Neural cell (in vitro differentiated cells): ENCODE measurements around the gene SURF4. TPM values are rescaled to one million over a fixed set of nuclear protein-coding genes. Genes with fewer than 3 reads are reported as not detected.

Experiments
- H2AFZ ChIP-seq: fragments of 200-600, 300-800 bp; sonication (generic), shearing (Covaris generic); 2 replicates; pipeline ENCODE4 v1.6.0; 2014; ENCODE audit warnings: low read depth, mild to moderate bottlenecking, antibody characterized with exemption, low read length, moderate library complexity
- H3F3A ChIP-seq: fragments of 200-600 bp; shearing (Covaris generic); 2 replicates; pipeline ENCODE4 v1.6.1; 2016; ENCODE audit warnings: mild to moderate bottlenecking, moderate library complexity, mixed read lengths, antibody characterized with exemption, low read length; ENCODE audit not compliant: insufficient read depth, poor library complexity, severe bottlenecking
- H3K27ac ChIP-seq: fragments of 200-600, 300-800 bp; sonication (generic), shearing (Covaris generic); 2 replicates; pipeline ENCODE4 v1.5.1; 2014; ENCODE audit warnings: mild to moderate bottlenecking, low read length, moderate library complexity
- H3K27me3 ChIP-seq: fragments of 300-800, 200-600 bp; sonication (generic), shearing (Covaris generic); 2 replicates; pipeline ENCODE4 v1.6.0; 2014; ENCODE audit warnings: mild to moderate bottlenecking, low read depth, low read length, moderate library complexity; ENCODE audit not compliant: insufficient read depth
- H3K36me3 ChIP-seq: fragments of 300-800, 200-600 bp; sonication (generic), shearing (Covaris generic); 2 replicates; pipeline ENCODE4 v1.5.1; 2014; ENCODE audit warnings: mild to moderate bottlenecking, antibody characterized with exemption, low read length, moderate library complexity; ENCODE audit not compliant: insufficient read depth
- H3K4me2 ChIP-seq: fragments of 300-800, 200-600 bp; sonication (generic), shearing (Covaris generic); 2 replicates; pipeline ENCODE4 v1.6.0; 2014; ENCODE audit warnings: mild to moderate bottlenecking, low read length
- H3K4me3 ChIP-seq: fragments of 300-800, 200-600 bp; sonication (generic), shearing (Covaris generic); 2 replicates; pipeline ENCODE4 v1.5.1; 2014; ENCODE audit warnings: mild to moderate bottlenecking, low read length, moderate library complexity
- H3K79me2 ChIP-seq: fragments of 200-600 bp; shearing (Covaris generic); replicated peaks from 2 replicates; pipeline ENCODE4 v1.6.0; 2014; ENCODE audit warnings: mild to moderate bottlenecking, low read length, moderate library complexity; ENCODE audit not compliant: insufficient read depth
- H3K9ac ChIP-seq: fragments of 300-800, 200-600 bp; sonication (generic), shearing (Covaris generic); 2 replicates; pipeline ENCODE4 v1.6.1; 2016; ENCODE audit warnings: mild to moderate bottlenecking, low read length, mixed read lengths
- H3K9me2 ChIP-seq: fragments of 200-600 bp; shearing (Covaris generic); 2 replicates; pipeline ENCODE4 v1.6.1; 2016; ENCODE audit warnings: mild to moderate bottlenecking, low read length, mixed read lengths; ENCODE audit not compliant: insufficient read depth
- H3K9me3 ChIP-seq: fragments of 200-600, 300-800 bp; sonication (generic), shearing (Covaris generic); 2 replicates; pipeline ENCODE4 v1.6.1; 2016; ENCODE audit warnings: mild to moderate bottlenecking, mixed run types, low read length, moderate library complexity, mixed read lengths
- H4K20me1 ChIP-seq: fragments of 200-600 bp; shearing (Covaris generic); 2 replicates; pipeline ENCODE4 v1.6.1; 2016; ENCODE audit warnings: mild to moderate bottlenecking, mixed run types; ENCODE audit not compliant: insufficient read depth
- CTCF ChIP-seq: fragments of 450-650 bp; IDR thresholded peaks from 2 replicates; pipeline ENCODE4 v1.5.1; 2014; ENCODE audit warnings: antibody characterized with exemption, mild to moderate bottlenecking, moderate library complexity; ENCODE audit not compliant: poor library complexity, severe bottlenecking
- EP300 ChIP-seq: fragments of 450-650 bp; conservative IDR thresholded peaks from 2 replicates; pipeline ENCODE4 v1.6.1; 2014; ENCODE audit warnings: antibody characterized with exemption, mild to moderate bottlenecking, moderate library complexity; ENCODE audit not compliant: poor library complexity, severe bottlenecking
- EZH2 ChIP-seq: fragments of 200-600, 300-800 bp; shearing (Covaris generic), sonication (generic); IDR thresholded peaks from 2 replicates; pipeline ENCODE4 v1.6.1; 2014; ENCODE audit warnings: antibody characterized with exemption, low read length, borderline replicate concordance, mild to moderate bottlenecking; ENCODE audit not compliant: insufficient read depth, poor library complexity, severe bottlenecking
- MXI1 ChIP-seq: fragments of 450-650 bp; conservative IDR thresholded peaks from 2 replicates; pipeline ENCODE4 v1.6.1; 2014; ENCODE audit warnings: antibody characterized with exemption, mild to moderate bottlenecking; ENCODE audit not compliant: poor library complexity, severe bottlenecking
- POLR2AphosphoS5 ChIP-seq: IDR thresholded peaks from 2 replicates; pipeline ENCODE4 v1.6.1; 2012
- REST ChIP-seq: IDR thresholded peaks from 2 replicates; pipeline ENCODE4 v1.6.1; 2012; ENCODE audit warnings: borderline replicate concordance
- SMC3 ChIP-seq: fragments of 450-650 bp; conservative IDR thresholded peaks from 2 replicates; pipeline ENCODE4 v1.6.1; 2014; ENCODE audit warnings: antibody characterized with exemption, mild to moderate bottlenecking, moderate library complexity; ENCODE audit not compliant: poor library complexity
- TAF1 ChIP-seq: IDR thresholded peaks from 2 replicates; pipeline ENCODE4 v1.6.1; 2012; ENCODE audit warnings: low read depth
- polyA plus RNA-seq: library from polyadenylated mRNA; depleted of rRNA; stranded (reverse); fragments of >200 nt; gene quantifications from 2 replicates; pipeline ENCODE4 v1.2.3, GENCODE V29; 2014

SURF4 gene
- polyA plus RNA-seq, 1 donor from 2014 or later, result 78.3 TPM

- Histone ChIP-seq H3K4me2 (peak within 1 kb of the TSS; percentile 84), H3K79me2 (peaks cover 16% of the 10 kb centered on the region), H3K27me3 (no peaks in the 10 kb centered on the region), H3K36me3 (peaks cover 6% of the 10 kb centered on the region), H3K27ac (peak within 1 kb of the TSS; percentile 73), H3K9me2 (no peaks in the 10 kb centered on the region), H3K9ac (peak within 1 kb of the TSS; percentile 80), H3K4me3 (peak within 1 kb of the TSS; percentile 95), H3K9me3 (no peaks in the 10 kb centered on the region), H3F3A (no peaks in the 10 kb centered on the region), H4K20me1 (no peaks in the 10 kb centered on the region), H2AFZ (peak within 1 kb of the TSS; percentile 65)
- TF ChIP-seq REST (peak; percentile 38), EZH2 (no peak), MXI1 (peak; percentile 91), SMC3 (no peak), TAF1 (no peak), POLR2AphosphoS5 (peak; percentile 80), CTCF (peak; percentile 32)
Observed at GRCh38 chr9:133356391-133357091, 19.3 kb downstream of the SURF4 start, which contains the start of the genes SURF1 and SURF2. Gene SURF1, minus strand, starts transcription at chr9:133356487. Its CDS starts 34 bp downstream, at chr9:133356453. Gene SURF2, plus strand, starts transcription at chr9:133356550. Its CDS starts 43 bp downstream, at chr9:133356593.

- H3K4me2 ChIP-seq, result peak overlapping the region; percentile 84
- H3K36me3 ChIP-seq, result peaks cover 6% of the 10 kb centered on the region
- H3K27me3 ChIP-seq, result no peaks in the 10 kb centered on the region
- peak overlapping the region; percentile 80 for H3K9ac ChIP-seq
- no peaks in the 10 kb centered on the region for H4K20me1 ChIP-seq
- H3K4me3 ChIP-seq, result peak overlapping the region; percentile 95
- H3K9me2 ChIP-seq, result no peaks in the 10 kb centered on the region
- TF ChIP-seq EP300 (no peak), MXI1 (no peak)
- peaks cover 16% of the 10 kb centered on the region for H3K79me2 ChIP-seq
- H2AFZ ChIP-seq, result no peak overlapping the region
- no peaks in the 10 kb centered on the region for H3K9me3 ChIP-seq
- H3F3A ChIP-seq, result no peaks in the 10 kb centered on the region
- peak overlapping the region; percentile 53 for H3K27ac ChIP-seq
Observed at GRCh38 chr9:133355881-133356357, 19.9 kb downstream of the SURF4 start.
